Measurements from ENCODE around the gene TELO2.

- no peak for TF ChIP-seq POLR2A (IDR thresholded peaks at IDR 0.05)
- peak in 4 of 6 experiments; percentile 31 to 57 (median 35) for TF ChIP-seq CTCF (IDR thresholded peaks at IDR 0.05)
These were observed 1.0 kb downstream of the TELO2 start for GRCh38 chr16:1494129-1494640.

All from esophagus squamous epithelium (tissue), 4 donors.